ELF-1 (cell line): ENCODE measurements around the gene RASGRP2.

Experiments used
- DNase-seq: peaks from one replicate; pipeline ENCODE4 v3.0.0-alpha.2; 2016; ENCODE audit warnings: low read depth, low spot score

The RASGRP2 gene

GRCh38 chr11:64757549-64758329 lies 13.8 kb upstream of the RASGRP2 start:
- no peak for DNase-seq

DNA sequence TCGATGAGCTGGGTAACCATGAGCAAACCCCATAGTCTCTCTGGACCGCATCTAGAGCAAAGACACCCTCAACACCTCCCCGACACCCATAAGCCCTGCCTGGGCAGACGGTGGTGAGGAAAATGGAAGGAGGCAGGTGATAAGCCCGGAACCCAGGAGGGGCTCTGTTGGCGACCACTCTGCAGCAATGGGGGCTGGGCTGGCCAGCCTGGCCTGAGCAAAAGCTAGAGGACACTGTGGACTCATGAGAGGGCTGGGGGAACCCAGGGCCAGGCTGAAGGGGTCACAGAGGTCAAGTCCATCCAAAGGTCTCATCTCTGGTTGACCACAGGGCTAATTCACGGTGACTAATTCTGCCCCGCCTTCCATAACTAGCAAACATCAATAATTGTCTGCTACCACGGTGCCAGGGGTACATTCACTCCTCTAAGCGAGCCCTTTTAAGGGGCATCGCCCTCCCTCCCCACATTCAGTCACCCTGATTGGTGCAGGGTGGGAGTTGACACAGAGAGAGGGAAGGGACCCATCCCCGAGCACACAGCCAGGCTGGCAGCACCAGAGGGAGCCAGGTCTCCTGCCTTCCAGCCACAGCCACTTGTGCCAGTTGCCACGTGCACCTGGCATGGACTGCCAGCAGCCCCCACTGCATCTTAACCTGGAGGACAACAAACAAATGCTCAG lies 11.9 kb upstream of the RASGRP2 start:
- DNase-seq, result no peak

GRCh38 chr11:64754919-64755662 lies 11.1 kb upstream of the RASGRP2 start:
- DNase-seq, result no peak

- no peak for DNase-seq
Observed at GRCh38 chr11:64754124-64754918, 10.4 kb upstream of the RASGRP2 start.

- no peak for DNase-seq
Observed at GRCh38 chr11:64753380-64754123, 9.6 kb upstream of the RASGRP2 start.

DNA sequence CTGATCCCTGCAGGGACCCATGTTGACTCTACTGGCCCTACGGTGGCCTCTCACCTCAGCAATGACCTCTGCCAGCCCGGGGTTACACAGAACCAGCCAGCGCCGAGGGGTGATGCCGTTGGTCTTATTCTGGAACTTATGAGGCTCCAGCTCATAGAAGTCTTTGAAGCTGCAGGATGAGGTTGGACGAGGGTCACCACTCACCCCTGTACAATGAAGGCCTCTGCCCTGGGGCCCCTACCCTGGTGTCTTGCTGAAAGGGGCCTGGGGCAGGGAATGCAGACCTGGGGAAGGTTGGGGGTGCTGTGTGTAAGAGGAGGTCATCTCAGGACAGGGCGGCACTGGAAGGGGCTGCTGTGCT lies 9.1 kb upstream of the RASGRP2 start:
- no peak for DNase-seq

- DNase-seq, result no peak
Observed at GRCh38 chr11:64752175-64752970, 8.4 kb upstream of the RASGRP2 start.

DNA sequence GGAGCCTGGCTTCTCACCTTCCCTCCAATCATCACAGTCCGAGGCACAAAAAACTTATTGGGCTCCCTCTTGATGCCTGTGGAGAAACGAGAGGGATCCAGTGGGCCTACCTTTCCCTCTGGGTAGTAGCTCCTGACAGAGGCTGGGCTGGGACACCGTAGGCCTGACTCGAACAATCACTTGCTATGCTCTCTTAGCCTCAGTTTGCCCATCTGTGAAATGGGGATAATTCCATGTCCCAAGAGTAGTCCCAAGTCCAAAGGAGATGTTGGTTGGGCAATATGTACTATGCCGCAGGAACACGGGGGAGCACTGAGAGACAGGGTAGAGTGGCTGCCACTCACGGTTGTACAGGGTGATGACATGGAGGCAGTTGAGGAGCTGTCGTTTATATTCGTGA lies 7.6 kb upstream of the RASGRP2 start:
- DNase-seq, result no peak

GRCh38 chr11:64751136-64751535 lies 7.2 kb upstream of the RASGRP2 start:
- no peak for DNase-seq

GRCh38 chr11:64750361-64751054 lies 6.6 kb upstream of the RASGRP2 start:
- no peak for DNase-seq

- DNase-seq, result no peak
Observed at GRCh38 chr11:64747961-64748665, 4.2 kb upstream of the RASGRP2 start.

DNA sequence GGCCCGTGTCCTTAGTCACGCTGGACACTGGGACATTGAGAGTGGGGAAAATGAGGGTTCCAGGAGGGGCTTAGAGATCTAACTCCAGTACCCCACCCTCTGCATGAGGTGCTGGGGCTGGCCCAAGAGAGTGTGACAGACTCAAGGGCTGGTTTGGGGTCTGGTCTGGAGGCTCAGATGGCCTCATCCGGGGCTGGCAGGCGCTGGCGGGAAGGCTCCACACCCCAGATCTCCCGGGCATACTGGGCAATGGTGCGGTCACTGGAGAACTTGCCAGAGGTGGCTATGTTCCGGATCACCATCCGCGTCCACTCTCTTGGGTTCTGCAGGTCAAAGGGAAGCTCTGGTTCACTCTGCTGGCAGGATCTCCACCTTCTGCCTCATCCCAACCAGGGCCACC lies 2.5 kb upstream of the RASGRP2 start:
- no peak for DNase-seq

DNA sequence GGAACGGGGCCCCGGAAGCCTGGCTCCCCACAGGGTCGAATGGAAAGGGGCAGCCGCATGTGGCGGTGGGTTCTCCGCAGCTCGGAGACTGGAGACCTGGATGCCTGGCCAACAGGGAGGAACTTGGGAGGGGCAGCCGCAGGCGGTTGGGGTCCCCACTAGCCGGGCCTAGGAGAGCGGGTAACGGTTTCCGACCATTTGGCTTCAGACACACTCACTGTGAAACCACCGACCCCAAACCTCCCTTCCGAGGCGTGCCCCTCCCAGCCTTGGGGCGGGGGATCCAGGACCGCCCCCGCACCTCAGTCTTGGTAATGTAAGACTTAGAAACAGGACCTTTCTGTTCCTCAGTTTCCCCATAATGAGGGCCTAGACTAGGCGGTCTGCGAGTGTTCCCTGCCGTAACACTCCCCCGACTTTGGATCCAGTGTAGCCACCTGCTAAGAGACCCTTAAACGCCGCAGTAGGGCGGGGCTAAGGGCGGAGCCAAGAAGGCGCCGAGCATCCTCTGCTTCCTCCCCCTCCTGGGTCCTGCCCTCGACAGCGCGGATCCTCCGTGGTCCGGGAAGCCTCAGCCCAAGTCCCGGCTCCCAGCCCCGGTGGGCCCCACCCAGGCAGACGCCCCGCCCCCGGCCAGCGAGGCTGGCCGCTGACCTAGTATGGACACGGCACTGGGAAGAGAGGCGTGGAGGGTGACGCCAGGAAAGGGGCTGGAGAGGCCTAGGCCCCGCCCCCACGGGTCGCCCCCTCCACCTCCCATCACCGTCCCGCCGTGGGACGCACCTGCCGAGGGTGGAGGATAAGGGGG lies 1.8 kb upstream of the RASGRP2 start:
- DNase-seq, result peak; percentile 72

DNA sequence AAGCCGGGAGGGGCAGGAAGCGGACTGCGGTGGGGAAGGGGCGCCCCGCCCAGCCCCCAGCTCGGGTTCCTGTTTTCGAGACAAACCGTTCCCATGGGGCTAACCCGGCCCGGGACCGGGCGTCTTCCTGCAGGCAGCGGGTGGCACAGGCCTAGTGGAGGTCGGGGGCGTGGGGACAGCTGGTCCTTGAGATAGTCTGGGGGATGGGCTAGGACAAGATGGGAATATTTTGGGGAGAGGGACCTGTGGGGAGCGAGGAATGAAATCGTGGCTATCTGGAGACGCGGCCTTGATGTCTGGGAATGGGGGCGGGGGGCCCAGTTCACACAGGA lies 1.2 kb upstream of the RASGRP2 start:
- no peak for DNase-seq

GRCh38 chr11:64744544-64745188 lies 724 bp upstream of the RASGRP2 start:
- no peak for DNase-seq

DNA sequence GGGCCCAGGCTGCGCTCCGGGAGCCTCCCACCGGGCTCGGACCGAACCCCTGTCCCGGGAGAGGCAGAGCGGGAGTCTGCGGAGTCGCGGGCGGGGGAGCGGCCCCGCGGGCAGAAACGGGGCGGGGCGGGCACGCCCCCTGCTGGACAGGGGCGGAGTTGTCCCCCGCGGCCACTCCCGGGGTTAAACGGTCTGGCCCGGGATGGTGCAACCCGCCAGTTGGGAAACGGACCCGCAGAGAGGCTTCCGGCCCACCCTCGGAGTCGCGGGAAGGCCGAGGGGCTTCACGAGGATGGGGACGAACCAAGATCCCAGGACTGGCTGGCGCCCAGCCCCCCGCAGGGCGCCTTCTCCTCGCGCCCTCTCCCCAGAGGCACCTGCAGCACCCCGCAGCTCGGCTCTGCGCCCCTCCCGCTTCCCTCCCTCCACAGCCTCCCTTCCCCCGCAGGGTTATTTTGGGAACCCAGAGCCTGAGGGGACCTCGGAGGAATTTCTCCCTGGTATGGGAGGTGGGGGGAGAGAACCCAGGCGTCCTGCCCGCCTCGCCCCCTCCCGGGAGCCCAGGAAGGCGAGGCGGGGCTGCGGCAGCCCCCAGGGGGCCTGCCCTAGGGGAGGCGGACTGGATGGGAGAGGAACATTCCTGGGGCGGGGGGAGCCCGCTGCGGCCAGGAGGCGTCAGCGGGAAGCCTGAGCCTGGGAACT lies 902 bp downstream of the RASGRP2 start:
- peak; percentile 57 for DNase-seq
